HG02642 (cell line): Measurements from ENCODE around the gene LINC00305.

Source experiments
- ATAC-seq: cut with Tn5 transposase; IDR thresholded peaks from one replicate; pipeline ENCODE4 v1.9.1; 2021; ENCODE audit warnings: mild to moderate bottlenecking; ENCODE audit not compliant: unreplicated experiment, poor library complexity

Gene LINC00305

DNA sequence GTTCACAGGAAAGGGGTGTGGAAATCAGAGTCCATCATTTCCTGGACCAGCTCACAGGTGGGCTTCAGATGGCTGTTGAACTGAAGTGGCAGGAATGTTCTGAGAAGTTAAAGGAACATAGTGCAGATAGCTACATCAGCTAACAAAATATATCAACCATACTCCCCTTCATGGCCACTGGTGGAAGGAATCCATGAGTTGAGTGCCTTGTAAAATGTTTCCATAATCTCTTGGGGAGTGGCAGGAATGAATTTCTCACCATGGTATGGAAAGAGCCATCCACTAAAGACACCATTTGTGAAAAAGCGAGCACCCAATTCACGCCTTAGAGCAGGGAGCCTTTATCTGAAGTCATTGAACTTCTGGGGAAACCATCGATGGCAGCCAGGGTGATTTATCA is at the start of gene LINC00305:
LINC00305 (minus strand) TSS at position 101 of the 400 bp plus-strand sequence.
- no peak for ATAC-seq

DNA sequence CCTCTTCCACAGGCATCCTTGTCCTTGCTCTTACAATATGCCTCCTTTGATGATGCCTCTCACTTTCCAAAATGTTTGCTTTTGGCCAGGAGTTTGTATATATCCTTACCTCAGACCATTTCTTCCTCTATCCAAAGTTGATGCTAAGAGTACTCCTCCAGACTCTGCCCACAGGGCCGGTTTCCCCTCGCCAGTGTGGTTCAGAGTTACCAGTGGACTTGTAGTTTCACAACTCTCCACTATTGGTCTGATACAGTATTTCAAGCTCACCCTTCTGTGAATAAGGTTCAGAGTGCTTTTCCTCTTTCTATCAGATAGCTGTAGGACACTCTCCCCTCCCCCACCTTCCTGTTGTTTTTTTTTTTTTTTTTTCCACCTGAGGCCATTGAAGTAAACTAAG is 42.2 kb upstream of the LINC00305 start:
- ATAC-seq, result no peak

DNA sequence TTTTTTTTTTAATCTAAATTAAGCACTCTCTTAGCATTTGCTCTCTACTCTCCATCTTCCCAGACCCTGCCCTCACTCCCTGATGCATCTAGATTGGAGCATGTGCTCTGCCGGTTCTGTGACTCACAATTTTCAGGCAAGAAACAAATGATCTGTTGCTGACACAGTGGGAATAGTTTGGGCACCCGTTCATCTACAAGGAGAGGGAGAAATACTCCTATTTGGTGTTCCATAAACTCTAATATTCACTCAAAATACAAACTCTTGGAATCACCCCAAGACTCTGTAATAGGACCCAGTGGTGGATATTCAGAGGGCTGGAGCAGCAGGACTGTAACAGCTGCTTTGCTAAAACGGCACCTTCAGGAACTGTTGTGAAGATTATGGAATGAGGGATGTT is 37.1 kb upstream of the LINC00305 start:
- no peak for ATAC-seq

DNA sequence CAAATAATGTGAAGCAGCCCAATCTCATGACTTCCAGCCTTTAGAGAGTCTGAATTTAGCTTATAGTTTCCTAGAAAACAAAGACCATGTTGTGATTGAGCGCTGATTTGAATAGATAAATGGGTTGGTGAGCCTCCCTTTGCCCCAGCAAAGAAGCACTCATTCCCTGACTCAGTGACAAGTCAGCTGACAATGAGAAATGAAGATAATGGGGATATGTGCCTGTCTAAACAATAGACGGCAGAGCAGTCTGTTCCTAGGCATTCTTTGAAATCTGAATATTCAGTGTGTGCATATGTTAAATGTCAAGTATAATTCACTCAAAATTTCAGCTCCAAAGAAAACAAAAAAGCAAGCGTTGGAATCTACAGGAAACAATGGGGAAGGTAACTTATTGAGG is 34.8 kb upstream of the LINC00305 start:
- no peak for ATAC-seq

DNA sequence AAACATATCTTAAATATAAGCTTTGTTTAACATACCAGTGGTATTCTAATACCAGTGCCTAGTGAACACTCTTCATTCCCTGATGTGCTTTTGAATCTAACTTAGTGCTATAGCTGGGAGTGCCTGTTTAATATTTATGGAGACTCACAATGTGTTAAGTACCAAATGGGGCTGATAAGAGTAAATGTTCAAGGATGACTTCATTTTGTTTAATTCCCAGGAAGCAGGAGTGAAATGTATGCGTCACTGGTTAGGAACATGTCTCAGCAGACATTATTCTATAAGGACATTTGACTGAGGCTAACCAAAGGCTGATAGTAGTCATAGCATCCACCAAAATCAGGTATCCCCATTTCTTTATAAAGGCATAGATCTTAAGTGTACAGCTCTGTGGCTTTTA is 31.7 kb upstream of the LINC00305 start:
- no peak for ATAC-seq

DNA sequence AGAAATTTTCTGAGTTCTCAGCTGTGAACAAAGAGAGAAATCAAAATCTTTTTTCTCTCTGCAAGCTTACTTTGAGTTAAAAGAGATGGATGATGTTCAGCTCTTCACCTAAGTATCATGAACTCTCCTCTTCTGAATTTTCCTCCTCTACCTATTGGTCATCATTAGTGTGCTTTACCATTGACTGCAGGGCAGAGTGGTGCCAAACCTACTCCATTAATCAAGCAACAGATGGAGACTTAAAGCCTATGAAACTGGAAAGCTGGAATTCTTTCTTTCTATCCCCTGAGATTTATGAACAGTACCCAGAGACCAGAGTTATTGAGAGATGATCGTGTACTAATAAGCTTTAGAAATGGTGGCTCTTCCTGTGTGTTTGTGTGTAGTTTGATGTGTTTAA is 31.3 kb upstream of the LINC00305 start:
- ATAC-seq, result no peak

DNA sequence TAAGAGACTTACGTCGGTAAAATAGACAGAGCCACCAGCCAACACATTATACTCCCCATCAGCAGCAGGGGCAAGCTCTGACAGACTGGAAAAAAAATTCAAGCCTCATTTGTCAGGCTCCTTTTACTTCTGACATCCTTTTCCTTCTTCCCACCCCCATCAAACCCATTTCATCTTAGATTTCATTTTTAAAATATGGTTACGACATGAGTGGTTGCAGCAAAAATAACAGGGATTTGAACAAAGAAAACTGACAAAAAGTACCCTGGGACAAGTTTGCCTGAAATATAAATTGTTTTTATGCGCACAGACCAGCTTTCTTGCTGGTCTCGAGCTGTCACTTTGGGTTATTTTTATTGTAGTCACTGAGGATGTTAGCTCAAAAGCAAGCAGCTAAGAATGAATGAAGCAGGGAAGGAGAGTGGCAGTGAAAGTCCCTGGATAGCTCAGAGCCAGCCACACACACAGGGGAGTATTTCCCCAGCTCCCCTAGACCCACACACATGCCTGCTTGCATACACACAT is 30.7 kb upstream of the LINC00305 start:
- no peak for ATAC-seq

DNA sequence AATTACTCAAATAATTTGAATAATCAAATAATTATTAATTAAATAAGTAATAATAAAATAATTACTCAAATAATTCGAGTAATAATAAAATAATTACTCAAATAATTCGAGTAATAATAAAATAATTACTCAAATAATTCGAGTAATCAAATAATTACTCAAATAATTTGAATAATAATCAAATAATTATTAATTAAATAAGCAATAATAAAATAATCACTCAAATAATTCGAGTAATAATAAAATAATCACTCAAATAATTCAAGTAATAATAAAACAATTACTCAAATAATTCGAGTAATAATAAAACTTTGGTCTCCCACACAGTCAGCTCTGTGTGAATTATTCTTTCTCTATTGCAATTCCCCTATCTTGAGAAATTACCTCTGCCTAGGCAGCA is 30.0 kb upstream of the LINC00305 start:
- no peak for ATAC-seq

DNA sequence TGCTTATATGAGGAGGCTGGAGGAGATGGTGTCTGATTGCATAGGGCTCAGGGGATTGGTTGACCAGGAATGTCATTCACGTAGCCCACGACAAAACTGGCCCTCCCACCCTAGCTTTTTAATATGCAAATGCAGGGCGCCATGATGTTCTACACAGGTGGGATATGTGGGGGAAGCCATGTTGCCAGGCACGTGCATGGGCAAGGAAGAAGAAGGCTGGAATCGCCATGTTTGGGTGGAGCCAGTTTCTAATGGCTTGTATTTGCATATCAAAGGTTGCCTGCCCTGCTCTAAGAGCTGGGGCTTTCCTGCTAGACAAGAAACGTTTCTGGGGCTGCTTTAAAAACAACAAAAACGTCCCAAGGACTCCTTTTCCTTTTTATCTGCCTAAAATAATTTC is 26.5 kb upstream of the LINC00305 start:
- ATAC-seq, result no peak

DNA sequence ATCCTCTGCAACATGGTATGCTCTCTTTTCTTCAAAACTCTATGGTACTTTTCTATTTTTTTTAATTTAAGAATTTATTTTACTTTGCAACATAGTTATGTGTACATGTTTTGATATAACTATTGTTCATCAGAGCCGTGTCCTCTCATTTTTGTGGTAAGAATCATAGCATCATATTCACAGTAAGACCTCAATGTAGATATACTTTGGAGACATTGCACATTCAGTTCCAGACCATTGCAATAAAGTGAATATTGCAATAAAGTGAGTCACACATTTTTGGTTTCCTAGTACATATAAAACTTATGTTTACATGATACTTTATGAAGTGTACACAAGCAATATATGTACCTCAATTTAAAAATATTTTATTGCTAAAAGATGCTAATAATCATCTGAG is 22.7 kb upstream of the LINC00305 start:
- no peak for ATAC-seq

DNA sequence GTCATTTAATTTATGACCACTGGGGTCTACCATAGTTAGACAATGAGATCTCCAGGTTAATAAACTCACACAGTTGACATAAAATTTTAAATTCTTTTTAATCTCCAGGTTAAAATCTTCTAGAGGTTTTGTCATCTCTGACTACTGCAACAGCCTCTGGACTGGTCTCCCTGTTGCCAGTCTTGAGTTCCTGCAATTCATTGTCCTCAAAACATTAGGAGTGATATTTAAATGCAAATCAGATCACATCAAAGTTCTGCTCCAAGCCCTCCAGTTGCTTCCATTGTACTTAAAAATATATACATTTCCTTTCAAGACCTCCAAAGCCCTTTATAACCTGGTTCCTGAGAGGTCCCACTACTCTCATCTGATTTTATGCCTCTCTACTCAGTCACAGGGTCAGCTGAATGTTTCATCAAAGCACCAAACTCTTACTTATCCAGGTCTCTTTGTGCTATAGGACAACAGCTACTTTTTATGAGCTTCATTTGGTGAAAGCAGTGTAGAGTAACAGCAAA is 18.6 kb upstream of the LINC00305 start:
- no peak for ATAC-seq

DNA sequence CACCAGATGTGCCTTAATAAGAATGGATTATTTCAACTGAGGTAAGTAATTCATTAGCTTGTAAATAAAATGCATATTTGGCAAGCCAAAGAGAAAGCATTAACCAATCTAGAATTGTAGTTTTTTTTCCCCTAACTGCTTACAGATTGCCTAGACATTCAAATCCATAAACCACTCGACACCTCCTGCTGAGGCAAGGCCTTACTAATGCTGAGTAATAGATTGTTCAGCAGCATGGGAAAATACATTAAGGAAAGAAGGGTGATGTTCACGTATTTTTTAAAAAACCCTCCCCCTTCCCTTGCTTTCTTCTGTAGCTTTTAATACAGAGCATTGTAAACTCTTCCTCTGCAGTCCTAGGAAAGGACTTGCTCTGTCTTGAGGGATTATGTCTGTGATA is 17.0 kb upstream of the LINC00305 start:
- ATAC-seq, result no peak

DNA sequence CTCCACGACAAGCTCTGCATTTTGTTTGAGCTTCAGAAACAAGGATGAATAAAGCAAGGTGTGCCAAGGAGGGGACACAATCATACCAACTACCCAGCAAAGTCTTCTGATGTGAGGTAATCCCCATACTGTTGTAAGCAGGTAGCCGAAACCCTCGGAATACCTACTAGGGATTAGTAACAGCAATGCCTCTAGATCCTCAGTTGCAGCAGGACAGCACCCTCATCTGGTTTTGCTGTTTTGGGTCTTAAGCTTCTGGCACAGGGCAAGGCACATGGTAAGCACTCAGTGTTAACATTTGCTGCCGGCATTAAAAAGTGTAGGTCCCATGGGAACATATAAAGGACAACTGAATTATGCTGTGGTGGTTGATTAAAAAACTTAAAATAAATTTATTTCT is 16.0 kb upstream of the LINC00305 start:
- ATAC-seq, result no peak

DNA sequence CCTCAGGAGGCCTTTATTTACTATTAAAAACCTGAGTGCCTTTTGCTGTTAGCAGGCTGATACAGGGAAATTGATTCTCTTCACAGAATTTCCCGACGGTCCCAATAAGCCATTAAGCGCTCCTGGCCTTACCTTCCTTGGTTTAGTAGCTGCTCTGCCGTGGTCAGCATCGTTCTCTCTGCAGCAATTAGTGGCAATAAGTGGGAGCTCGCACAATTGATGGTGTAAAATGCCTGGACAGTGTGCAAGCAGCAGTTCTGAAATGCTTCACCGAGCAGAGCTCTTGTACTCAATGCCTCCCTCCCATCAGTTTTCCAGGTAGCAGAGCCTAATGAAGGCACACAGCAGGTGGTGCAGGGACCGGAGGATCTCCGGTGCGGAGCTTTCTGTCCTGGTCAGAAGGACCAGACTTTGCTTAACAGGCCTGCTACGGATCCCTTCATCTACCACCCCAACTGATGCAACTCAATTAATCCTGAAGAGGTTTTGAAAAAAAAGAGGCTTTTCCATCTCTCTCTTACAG is 1.1 kb upstream of the LINC00305 start:
- ATAC-seq, result no peak

DNA sequence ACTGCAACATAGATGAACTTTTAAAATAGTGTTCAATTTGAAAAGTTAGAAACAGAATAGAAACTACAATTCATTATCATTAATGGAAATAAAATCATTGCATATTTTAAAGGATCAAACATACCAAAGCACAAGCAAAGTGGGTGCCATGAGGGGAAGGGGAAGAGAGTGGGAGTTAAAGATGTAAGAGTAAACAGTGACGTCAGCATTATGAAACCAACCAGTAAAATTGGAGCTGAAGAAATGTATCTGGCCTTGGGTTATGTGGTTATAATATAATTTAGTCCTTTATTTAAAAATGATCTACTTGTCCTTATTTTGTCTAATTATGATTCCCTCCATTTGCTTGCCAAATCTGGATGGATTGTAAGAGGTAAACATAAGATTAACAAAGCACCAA is 6.0 kb downstream of the LINC00305 start:
- ATAC-seq, result no peak

DNA sequence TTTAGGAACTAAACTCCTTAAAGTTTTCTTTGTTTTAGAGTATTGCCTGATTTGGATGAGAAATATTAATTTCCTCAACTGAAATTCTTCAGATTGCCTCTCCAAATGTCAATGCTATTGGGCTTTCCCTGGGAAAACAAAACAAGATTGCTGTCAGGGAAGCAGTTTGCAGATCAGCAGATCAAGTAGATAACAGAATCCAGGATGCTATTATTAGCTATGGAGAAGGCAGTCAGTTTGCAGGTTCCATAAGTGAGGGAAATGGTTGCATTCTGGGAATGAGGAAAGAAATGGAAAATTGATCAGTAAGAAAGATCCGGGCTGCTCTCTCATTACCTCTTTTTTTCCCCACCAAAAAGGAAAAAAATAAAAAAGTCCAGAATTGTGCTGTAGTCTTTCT is 11.0 kb downstream of the LINC00305 start:
- ATAC-seq, result no peak

DNA sequence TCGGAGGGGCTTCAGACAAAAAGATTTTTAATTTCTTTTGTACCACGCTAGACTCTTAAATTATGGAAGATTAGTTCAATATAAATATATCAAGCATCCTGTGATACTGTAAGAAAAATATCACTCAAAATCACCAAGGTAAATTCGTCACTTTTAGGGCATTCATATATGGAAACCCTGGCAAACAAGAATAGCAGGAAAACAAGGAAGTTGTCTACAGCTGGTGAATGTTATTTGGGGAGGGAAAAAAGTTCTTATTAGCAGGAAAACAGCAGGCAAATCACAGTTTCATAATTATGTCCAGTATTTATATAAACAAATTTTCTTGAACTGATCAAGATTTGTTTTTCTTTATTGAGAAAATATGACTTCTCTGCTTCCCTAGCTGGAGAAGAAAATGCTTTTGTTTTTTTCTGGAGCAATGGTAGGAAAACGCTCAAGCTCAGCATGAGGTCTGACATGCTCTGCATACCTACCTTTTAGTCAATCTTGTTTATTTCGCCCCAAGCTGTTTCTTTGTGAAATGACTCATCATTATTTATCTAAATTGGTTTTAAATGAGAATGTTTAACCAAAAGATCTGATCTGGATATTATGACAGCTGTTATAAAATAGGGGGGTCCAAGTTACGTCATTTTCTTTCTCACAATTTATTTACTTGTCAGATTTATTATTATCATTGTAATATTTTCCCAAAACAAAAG is 14.7 kb downstream of the LINC00305 start:
- no peak for ATAC-seq

DNA sequence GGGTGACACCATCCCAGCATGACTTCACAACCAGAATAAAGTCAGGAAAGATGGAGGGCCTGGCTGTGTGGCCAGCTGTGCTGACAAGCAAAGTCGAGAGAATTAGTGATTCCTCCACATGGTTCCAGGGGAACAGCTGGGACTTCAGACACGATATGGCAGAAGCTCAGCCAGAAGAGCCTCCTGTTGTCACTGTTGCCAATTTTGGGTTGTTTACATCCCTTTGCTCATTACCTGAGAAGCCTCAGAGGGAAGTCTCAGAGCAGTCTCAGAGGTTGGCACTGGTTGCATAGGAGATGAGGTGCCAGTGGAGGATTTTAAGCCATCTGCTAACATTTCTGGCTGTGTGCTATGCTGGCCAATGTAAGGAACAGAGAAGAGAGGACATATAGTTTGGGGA is 16.0 kb downstream of the LINC00305 start:
- ATAC-seq, result no peak

DNA sequence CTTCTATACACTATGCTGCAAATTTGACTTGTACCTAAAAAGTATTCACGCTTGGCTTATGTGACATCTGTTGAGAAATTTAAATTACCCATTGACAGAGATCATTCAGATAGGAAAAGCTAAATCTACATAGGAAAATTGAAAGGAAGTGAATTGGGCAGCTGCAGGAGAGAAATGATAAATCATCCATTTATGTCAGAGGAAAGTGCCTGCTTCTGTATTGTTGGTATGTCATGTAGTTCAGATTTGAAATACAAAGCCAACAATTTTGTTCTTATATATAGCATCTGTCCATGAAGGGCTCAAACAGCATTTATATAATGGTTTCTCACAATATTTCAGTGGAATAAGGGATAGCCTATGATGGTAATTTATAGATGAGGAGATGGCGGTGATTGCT is 17.6 kb downstream of the LINC00305 start:
- ATAC-seq, result no peak

DNA sequence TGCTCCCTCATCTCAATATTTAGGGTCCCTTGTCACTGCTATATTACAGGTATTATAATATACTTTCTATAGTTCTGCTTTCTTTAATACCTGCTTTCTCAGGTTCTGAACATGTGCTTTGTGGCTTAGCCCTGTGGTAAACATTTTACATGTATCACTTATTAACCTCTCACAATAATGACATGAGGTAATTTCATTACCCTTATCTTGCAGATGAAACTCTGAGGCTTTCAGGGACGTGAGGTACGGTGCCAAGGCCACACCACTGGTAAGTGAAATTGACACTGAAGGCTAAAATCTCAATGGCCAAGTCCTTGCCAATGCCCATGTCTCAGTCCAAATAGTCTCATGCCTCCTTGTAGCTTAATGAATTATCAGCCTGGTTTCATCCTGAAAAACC is 21.7 kb downstream of the LINC00305 start:
- ATAC-seq, result peak; percentile 57

DNA sequence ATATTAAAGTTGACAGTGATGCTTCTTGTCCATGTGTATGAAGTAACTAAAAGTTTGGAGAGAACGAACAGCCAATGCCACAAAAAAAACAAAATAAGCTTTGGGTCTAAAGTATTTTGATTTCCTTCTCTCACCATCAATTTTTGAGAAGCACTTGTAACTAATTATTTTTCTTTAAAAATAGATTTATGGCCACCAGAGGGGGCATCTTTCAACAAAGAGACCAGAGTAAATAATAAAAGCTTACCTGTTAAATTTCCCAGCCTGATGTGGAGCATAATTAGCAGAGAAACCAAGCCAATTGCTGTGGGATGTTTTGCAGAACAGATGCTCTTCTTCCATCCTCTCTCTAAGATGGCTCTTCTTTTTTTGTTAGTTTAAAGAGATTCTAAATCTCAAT is 29.0 kb downstream of the LINC00305 start:
- no peak for ATAC-seq

DNA sequence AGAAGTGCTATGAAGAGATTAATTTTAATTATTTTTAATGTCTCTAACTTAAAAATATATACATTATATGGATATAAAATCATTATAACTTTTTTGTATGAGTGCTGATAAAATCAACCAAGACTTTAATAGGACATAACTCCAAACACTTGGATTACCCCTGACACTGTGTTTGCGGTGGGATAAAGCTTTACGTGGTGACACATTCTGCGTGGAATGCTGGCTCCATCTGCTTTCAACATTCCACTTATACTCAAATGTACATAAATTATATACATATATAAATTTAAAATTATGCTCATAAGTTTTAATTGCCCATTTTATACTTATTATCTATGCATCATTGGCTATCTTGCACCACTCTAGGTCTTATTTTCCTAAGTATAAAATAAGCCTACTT is 30.5 kb downstream of the LINC00305 start:
- no peak for ATAC-seq
